ENCODE results near the gene MTG2.
A peak's percentile ranks its signal among the peaks of the same experiment; 100 is the strongest.

Gene MTG2

DNA sequence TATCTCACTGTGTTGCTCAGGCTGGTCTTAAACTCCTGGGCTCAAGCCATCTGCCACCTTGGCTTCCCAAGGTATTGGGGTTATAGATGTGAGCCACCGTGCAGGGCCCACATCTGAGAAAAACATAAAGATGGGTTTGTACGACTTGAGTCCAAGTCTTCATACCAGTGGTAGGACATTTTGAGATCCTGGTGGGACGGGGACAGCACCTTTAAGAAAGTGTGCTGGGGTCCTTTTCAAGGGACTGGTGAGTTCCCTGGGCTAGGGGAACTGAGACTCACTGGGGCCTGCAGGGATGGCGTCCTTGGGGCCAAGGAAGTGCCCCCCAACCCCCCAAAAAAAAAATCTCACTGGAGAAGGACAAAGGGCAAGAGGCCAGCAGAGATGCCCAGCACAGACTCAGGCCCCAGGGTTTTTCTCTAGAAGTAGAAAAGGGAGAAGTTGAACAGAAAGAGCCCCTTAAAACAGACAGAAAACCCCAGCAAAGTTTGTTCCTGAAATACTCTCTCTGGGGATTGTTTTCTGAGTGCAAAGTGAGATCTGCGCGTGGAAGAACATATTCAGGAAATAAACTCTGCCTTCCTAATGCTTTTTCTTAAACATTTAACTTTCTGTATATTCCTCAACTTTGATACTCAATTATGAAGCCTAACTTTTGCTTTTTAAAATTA lies 66.2 kb downstream of the MTG2 start:
- DNase-seq (ENCODE audit: low spot score): no peak

DNA sequence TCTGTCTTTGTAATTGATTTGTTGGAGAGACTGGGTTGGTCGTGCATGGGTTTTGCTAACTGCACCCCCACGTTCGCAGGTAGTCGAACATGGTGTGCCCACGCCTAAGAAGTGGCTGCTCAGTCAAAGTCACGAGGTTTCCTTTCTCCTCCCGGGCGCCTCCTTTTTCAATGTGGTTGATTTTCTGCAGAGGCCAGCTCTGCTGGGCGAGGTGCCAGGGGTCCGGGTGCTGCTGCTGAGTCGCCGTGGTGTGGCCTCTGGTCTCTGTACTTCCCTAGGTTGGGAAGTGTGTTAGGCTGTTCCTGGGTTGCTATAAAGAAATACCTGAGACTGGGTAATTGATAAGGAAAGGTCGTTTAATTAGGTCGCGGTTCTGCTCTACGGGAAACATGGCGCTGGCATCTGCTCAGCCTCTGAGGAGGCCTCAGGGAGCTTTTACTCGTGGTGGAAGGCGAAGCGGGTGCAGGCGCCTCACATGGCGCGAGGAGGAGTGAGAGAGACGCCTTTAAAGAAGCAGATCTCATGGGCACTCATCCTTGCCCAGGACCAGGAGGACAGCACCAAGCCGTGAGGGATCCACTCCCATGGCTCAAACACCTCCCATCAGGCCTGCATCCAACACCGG lies 69.6 kb downstream of the MTG2 start:
- DNase-seq (ENCODE audit: low spot score): peak; percentile 50
